Fibroblast of lung (primary cell): ENCODE results near the gene MIOS.

Experiments
- EZH2 ChIP-seq: IDR thresholded peaks from 2 replicates; pipeline ENCODE4 v1.5.1; 2012; ENCODE audit warnings: low read length, control low read depth, mild to moderate bottlenecking; ENCODE audit errors: missing control alignments
- TF ChIP-seq, protein P1 (sequence below), 2 donors: IDR thresholded peaks in 1 of 2; conservative IDR thresholded peaks in 1 of 2; 1 replicate in 1 of 2; 2 replicates in 1 of 2; pipeline ENCODE4 v1.5.1; 2011 to 2012; ENCODE audit warnings: low read length in 2 of 2, control low read depth in 1 of 2, inconsistent platforms in 1 of 2, low read depth in 1 of 2, mild to moderate bottlenecking in 1 of 2

DNA sequence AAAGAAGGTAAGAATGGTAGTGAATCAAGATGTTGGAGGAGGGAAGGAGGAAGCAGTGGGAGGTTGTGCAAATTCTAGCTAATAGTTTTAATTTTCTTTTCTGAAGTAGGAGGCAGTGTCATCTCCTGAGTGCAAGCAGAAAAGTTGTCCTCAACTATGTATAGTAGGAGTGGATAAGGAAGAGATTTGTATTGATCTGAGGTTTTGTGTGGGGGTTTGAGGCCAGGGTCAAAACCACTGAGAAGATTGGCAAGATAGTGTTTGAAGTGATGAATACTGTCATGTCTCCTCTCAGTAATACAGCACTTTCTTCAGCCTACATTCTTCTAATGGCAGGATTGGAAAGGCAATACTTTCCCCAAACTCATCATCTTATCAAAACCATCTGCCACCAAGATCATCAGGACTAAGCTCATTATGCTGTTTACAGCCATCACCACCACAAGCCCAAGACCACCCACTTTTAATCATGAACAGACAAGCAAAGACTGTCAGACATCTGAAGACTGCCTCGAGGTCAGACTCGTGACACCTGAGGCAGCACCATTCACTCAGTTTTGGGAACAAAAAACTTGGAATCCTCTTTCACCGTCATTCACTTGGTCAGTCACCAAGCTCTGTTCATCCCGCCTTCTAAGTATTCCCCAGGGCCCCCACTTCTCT, 1.5 kb upstream of the MIOS start:
- TF ChIP-seq, protein P1, sequence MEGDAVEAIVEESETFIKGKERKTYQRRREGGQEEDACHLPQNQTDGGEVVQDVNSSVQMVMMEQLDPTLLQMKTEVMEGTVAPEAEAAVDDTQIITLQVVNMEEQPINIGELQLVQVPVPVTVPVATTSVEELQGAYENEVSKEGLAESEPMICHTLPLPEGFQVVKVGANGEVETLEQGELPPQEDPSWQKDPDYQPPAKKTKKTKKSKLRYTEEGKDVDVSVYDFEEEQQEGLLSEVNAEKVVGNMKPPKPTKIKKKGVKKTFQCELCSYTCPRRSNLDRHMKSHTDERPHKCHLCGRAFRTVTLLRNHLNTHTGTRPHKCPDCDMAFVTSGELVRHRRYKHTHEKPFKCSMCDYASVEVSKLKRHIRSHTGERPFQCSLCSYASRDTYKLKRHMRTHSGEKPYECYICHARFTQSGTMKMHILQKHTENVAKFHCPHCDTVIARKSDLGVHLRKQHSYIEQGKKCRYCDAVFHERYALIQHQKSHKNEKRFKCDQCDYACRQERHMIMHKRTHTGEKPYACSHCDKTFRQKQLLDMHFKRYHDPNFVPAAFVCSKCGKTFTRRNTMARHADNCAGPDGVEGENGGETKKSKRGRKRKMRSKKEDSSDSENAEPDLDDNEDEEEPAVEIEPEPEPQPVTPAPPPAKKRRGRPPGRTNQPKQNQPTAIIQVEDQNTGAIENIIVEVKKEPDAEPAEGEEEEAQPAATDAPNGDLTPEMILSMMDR (conservative IDR thresholded peaks at IDR 0.05 in 1 of 2, IDR thresholded peaks at IDR 0.05 in 1 of 2; ENCODE audit: low read depth in 1 of 2, low read length in 2 of 2) = no peak
- no peak for TF ChIP-seq EZH2
